Small intestine (tissue), 7 donors: ENCODE measurements around the gene POLRMT. TPM values are rescaled to one million over a fixed set of nuclear protein-coding genes. Genes with fewer than 3 reads are reported as not detected.

Experiments used
- DNase-seq, 2 donors: peaks; one replicate each; pipeline versions ENCODE4 v3.0.0 to v3.0.0-alpha.2; 2013
- FAIRE-seq: peaks from 2 replicates; lab custom pipeline; 2012; peaks lifted over from hg19 to GRCh38; lab: Jason Lieb, UNC
- H3K27ac ChIP-seq, 3 donors: one replicate each; pipeline ENCODE4 v1.5.1; 2013; ENCODE audit warnings: low read length in 2 of 3, mild to moderate bottlenecking in 2 of 3, control low read depth in 1 of 3, inconsistent platforms in 1 of 3, low read depth in 1 of 3, moderate library complexity in 1 of 3
- H3K27me3 ChIP-seq, 3 donors: one replicate each; pipeline ENCODE4 v1.6.1; 2013; ENCODE audit warnings: low read length in 3 of 3, inconsistent platforms in 1 of 3; ENCODE audit not compliant: control insufficient read depth in 3 of 3, insufficient read depth in 3 of 3
- H3K36me3 ChIP-seq, 3 donors: one replicate each; pipeline ENCODE4 v1.6.1; 2013; ENCODE audit warnings: low read length in 3 of 3, inconsistent platforms in 1 of 3, low read depth in 1 of 3, mild to moderate bottlenecking in 1 of 3, moderate library complexity in 1 of 3; ENCODE audit not compliant: control insufficient read depth in 3 of 3, insufficient read depth in 2 of 3
- H3K4me1 ChIP-seq, 3 donors: one replicate each; pipeline ENCODE4 v1.6.1; 2013; ENCODE audit warnings: low read length in 2 of 3, inconsistent platforms in 1 of 3, low read depth in 1 of 3, mild to moderate bottlenecking in 1 of 3, moderate library complexity in 1 of 3; ENCODE audit not compliant: control insufficient read depth in 3 of 3, insufficient read depth in 2 of 3
- H3K4me3 ChIP-seq, 3 donors: one replicate each; pipeline ENCODE4 v1.5.1; 2013; ENCODE audit warnings: low read length in 3 of 3, control low read depth in 1 of 3, inconsistent platforms in 1 of 3, low read depth in 1 of 3, mild to moderate bottlenecking in 1 of 3, moderate library complexity in 1 of 3
- H3K9me3 ChIP-seq, 2 donors: one replicate each; pipeline ENCODE4 v1.6.1; 2013; ENCODE audit warnings: low read depth in 1 of 2, low read length in 1 of 2; ENCODE audit not compliant: control insufficient read depth in 2 of 2, insufficient read depth in 1 of 2
- WGBS, 3 donors: extraction: QIAGEN DNeasy Blood & Tissue Kit; methylation state at CpG; one replicate each; pipeline ENCODE4 v1.1.7; 2013; 5-methylcytosine and 5-hydroxymethylcytosine counted together
- polyA plus RNA-seq, 4 donors: library from polyadenylated mRNA; stranded (reverse) in 3 of 4; unstranded in 1 of 4; fragments of 200-250 nt in 3 of 4; fragments of 120-200 nt in 1 of 4; gene quantifications; one replicate each; pipeline versions ENCODE4 v1.2.1 to v1.2.3, GENCODE V29; 2013
- donor health status: healthy with polysubstance abuse.
- donor health status: control.
- donor health status: control.
- donor health status: Bipolar disorder and iron deficiency.
- donor health status: healthy.

POLRMT gene
- polyA plus RNA-seq, 4 donors: 63.0 to 153 (median 86.8) TPM

- no peak for FAIRE-seq
- DNase-seq: no peak
- no peak overlapping the region for H3K27ac ChIP-seq
These were observed 57.5 kb downstream of the POLRMT start for GRCh38 chr19:575527-576506.

GRCh38 chr19:574658-575526 is 58.4 kb downstream of the POLRMT start:
- WGBS, 3 donors: 14 to 34% (median 23%) methylated on average over 30 to 32 of the region's 32 CpGs
- H3K27ac ChIP-seq: peak overlapping the region in 2 of 3 donors; percentile 17 to 58
- peaks cover 2 to 43% (median 4%) of the 10 kb centered on the region in 3 donors for H3K36me3 ChIP-seq
- H3K4me1 ChIP-seq: peaks cover 3 to 30% (median 12%) of the 10 kb centered on the region in 3 donors
- H3K9me3 ChIP-seq: no peaks in the 10 kb centered on the region
- DNase-seq (peak; percentile 42 to 61), FAIRE-seq (no peak)
- no peaks in the 10 kb centered on the region for H3K27me3 ChIP-seq
- H3K4me3 ChIP-seq: peak overlapping the region in 2 of 3 donors; percentile 22 to 32

More at GRCh38 chr19:575527-576506, 57.5 kb downstream of the POLRMT start:
- H3K36me3 ChIP-seq: peaks cover 2 to 51% (median 4%) of the 10 kb centered on the region in 3 donors
- 46 to 58% (median 58%) methylated on average over 29 to 38 of the region's 38 CpGs for WGBS, 3 donors
- H3K4me1 ChIP-seq: peaks cover 3 to 30% (median 12%) of the 10 kb centered on the region in 3 donors
- H3K27me3 ChIP-seq: no peaks in the 10 kb centered on the region
- no peaks in the 10 kb centered on the region for H3K9me3 ChIP-seq
- peak overlapping the region in 2 of 3 donors; percentile 22 to 32 for H3K4me3 ChIP-seq

- Histone ChIP-seq H3K4me1 (peaks cover 3 to 30% (median 12%) of the 10 kb centered on the region in 3 donors), H3K27ac (peak overlapping the region in 2 of 3 donors; percentile 69 to 84), H3K27me3 (no peaks in the 10 kb centered on the region), H3K9me3 (no peaks in the 10 kb centered on the region), H3K4me3 (peak overlapping the region; percentile 81 to 99 (median 86)), H3K36me3 (peaks cover 0 to 33% (median 4%) of the 10 kb centered on the region in 3 donors)
- WGBS, 3 donors: 0 to 2% (median 1%) methylated on average over 13 to 15 of the region's 15 CpGs
- DNase-seq (no peak), FAIRE-seq (no peak)
These were observed 59.9 kb downstream of the POLRMT start for GRCh38 chr19:573519-573825.

- Histone ChIP-seq H3K27ac (peak overlapping the region; percentile 54 to 84 (median 69)), H3K4me3 (peak overlapping the region; percentile 81 to 99 (median 86)), H3K9me3 (no peaks in the 10 kb centered on the region), H3K4me1 (peaks cover 3 to 30% (median 12%) of the 10 kb centered on the region in 3 donors), H3K36me3 (peaks cover 0 to 28% (median 4%) of the 10 kb centered on the region in 3 donors), H3K27me3 (no peaks in the 10 kb centered on the region)
- WGBS, 3 donors: 0 to 1% (median 0%) methylated on average over 44 to 55 of the region's 55 CpGs
- FAIRE-seq (no peak), DNase-seq (peak; percentile 52 to 71)
These were observed 60.4 kb downstream of the POLRMT start for GRCh38 chr19:572743-573518.

- WGBS, 3 donors: 0 to 1% (median 1%) methylated on average over 60 to 79 of the region's 79 CpGs
- Histone ChIP-seq H3K9me3 (no peaks in the 10 kb centered on the region), H3K27me3 (no peaks in the 10 kb centered on the region), H3K27ac (peak within 1 kb of the TSS; percentile 69 to 96 (median 96)), H3K4me1 (peaks cover 3 to 30% (median 12%) of the 10 kb centered on the region in 3 donors), H3K4me3 (peak within 1 kb of the TSS; percentile 81 to 99 (median 86)), H3K36me3 (peaks cover 0 to 23% (median 0%) of the 10 kb centered on the region in 3 donors)
- FAIRE-seq: no peak
- peak; percentile 99 to 100 for DNase-seq
These were observed 61.1 kb downstream of the POLRMT start, which contains the start of gene BSG for GRCh38 chr19:572140-572742. BSG (plus strand) TSS chr19:572596; CDS start chr19:572635, 39 bp downstream.

DNA sequence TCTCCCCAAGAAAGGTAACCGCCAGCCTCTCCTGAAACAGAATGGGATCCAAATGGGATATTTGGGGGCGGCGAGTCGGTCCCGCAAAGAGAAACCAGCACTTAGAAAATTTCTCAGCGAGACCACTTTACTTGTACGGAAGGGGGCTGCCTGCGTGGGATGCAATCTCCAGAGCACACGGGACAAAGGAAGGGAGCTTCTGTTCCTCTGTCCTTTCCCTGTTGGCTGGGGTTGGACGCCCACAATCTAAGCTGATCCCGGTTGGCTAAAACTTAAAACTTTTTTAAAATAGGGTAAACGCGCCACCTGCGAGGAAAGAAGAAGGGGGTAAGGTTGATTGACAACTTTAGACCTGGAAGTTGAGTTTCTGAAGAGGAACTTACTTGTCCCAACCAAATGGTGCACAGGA is 61.8 kb downstream of the POLRMT start:
- peak overlapping the region; percentile 60 to 96 (median 76) for H3K27ac ChIP-seq
- FAIRE-seq (no peak), DNase-seq (peak in 1 of 2 donors; percentile 37)
- peaks cover 0 to 18% (median 0%) of the 10 kb centered on the region in 3 donors for H3K36me3 ChIP-seq
- WGBS, 3 donors: 1% methylated on average over 14 of the region's 14 CpGs
- peak overlapping the region; percentile 19 to 79 (median 58) for H3K4me3 ChIP-seq
- no peaks in the 10 kb centered on the region for H3K27me3 ChIP-seq
- peaks cover 3 to 30% (median 12%) of the 10 kb centered on the region in 3 donors for H3K4me1 ChIP-seq
- peaks cover 0 to under 1% of the 10 kb centered on the region in 2 donors for H3K9me3 ChIP-seq

DNA sequence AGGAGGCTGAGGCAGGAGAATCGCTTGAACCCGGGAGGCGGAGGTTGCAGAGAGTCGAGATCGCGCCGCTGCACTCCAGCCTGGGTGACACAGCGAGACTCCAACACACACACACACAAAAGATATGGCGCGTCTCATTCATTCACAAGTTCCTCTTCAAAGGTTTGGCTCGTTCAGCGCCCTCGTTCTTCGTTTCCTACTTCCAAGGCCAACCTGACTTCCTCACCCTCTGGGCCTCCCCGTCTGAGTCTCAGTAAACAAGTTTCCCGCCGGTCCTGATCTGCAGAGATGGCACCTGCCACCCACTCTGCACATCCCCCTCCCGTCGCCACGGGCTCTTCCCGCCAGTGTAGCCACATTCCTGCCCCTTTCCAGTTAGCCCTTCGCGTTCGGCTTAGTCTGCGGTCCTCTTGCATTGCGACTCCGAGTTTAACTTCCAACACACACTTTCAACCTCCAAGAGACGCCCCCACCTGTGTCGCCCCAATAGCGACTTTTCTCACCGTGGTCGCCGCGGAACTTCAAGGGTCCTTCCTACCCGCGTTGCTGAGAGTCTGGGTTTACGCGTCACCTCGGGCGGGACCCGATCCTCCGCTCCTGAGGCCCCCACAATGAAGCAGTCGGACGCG is 62.3 kb downstream of the POLRMT start:
- no peak for FAIRE-seq
- peak; percentile 62 to 79 for DNase-seq
- peak overlapping the region; percentile 60 to 96 (median 76) for H3K27ac ChIP-seq
- H3K4me3 ChIP-seq: peak overlapping the region; percentile 19 to 79 (median 58)
- H3K36me3 ChIP-seq: peaks cover 0 to 17% (median 0%) of the 10 kb centered on the region in 3 donors
- 1 to 6% (median 2%) methylated on average over 40 to 45 of the region's 45 CpGs for WGBS, 3 donors
- H3K4me1 ChIP-seq: peaks cover 3 to 27% (median 12%) of the 10 kb centered on the region in 3 donors
- H3K27me3 ChIP-seq: no peaks in the 10 kb centered on the region
- peaks cover 0 to 4% of the 10 kb centered on the region in 2 donors for H3K9me3 ChIP-seq
